Effector CD8-positive, alpha-beta T cell (primary cell): Measurements from ENCODE around the gene LRRC57.
A peak's percentile ranks its signal among the peaks of the same experiment; 100 is the strongest.
"Not testable (repeated sequence)": the region's sequence is repeated elsewhere in the genome, so short reads cannot be mapped to it uniquely, and the experiment has no call there.

Experiments
- DNase-seq: peaks from one replicate; lab custom pipeline; 2025; lab: John Stamatoyannopoulos, UW
- total RNA-seq, 4 experiments: gene quantifications; one replicate each; lab custom pipeline; 2026; lab: John Stamatoyannopoulos, UW

Gene LRRC57
- 12.3 to 28.6 (median 13.2) reads per million in 4 experiments for total RNA-seq

GRCh38 chr15:42548249-42549031 is at the start of gene LRRC57, which contains the start of gene HAUS2:
Gene LRRC57, minus strand, starts transcription at chr15:42548793. Its CDS starts 359 bp downstream, at chr15:42548434.
Gene HAUS2, plus strand, starts transcription at chr15:42548838. Its CDS starts 35 bp downstream, at chr15:42548873.
- peak; percentile 79 for DNase-seq

- no peak for DNase-seq
Observed at GRCh38 chr15:42595626-42596240, 47.1 kb upstream of the LRRC57 start.

DNA sequence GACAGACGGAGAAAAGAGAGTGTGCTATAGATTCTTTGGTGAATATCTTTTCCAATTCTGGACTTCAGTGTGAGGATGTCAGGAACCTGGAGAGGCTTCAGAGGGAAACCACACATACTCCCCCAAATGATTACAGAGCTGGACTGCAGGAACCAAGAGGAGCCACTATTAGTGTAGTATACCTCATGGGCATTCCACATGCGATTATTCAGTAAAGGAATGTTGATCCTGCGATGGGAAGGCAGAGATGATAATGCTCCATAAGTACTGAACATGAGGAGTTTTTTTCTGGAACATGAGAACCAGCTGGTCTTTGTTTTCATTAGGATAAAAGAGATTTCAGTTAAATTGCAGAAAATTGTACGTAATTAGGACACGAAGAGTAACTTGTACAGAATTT is 45.5 kb upstream of the LRRC57 start:
- no peak for DNase-seq

GRCh38 chr15:42593143-42593542 is 44.5 kb upstream of the LRRC57 start:
- DNase-seq = no peak

- no peak for DNase-seq
Observed at GRCh38 chr15:42592716-42593115, 44.1 kb upstream of the LRRC57 start.

DNA sequence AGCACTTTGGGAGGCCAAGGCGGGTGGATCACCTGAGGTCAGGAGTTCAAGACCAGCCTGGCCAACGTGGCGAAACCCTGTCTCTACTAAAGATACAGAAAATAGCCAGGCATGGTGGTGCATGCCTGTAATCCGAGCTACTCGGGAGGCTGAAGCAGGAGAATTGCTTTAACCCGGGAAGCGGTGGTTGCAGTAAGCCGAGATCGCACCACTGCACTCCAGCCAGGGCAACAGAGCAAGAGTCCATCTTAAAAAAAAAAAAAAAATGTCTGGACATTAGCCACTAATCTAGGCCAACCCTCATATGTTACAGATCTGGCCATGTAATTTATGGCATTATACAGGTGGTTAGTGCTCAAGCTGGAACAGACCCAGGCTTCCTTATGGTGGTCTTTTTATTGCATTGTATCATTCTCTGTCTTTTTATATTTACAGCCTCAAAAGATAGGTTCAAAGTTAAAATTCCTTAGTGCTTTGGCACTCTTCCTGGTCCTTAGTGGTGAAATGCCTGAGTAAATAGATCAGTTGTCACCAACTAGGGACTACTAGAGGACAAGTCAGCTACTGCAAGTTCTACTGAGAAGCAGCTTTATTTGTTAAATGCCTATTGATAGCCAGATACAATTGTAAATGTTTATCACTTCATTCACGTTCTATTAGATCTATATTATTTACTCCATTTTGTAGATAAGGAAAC is 42.8 kb upstream of the LRRC57 start:
- no peak for DNase-seq

GRCh38 chr15:42590619-42591237 is 42.1 kb upstream of the LRRC57 start:
- no peak for DNase-seq

DNA sequence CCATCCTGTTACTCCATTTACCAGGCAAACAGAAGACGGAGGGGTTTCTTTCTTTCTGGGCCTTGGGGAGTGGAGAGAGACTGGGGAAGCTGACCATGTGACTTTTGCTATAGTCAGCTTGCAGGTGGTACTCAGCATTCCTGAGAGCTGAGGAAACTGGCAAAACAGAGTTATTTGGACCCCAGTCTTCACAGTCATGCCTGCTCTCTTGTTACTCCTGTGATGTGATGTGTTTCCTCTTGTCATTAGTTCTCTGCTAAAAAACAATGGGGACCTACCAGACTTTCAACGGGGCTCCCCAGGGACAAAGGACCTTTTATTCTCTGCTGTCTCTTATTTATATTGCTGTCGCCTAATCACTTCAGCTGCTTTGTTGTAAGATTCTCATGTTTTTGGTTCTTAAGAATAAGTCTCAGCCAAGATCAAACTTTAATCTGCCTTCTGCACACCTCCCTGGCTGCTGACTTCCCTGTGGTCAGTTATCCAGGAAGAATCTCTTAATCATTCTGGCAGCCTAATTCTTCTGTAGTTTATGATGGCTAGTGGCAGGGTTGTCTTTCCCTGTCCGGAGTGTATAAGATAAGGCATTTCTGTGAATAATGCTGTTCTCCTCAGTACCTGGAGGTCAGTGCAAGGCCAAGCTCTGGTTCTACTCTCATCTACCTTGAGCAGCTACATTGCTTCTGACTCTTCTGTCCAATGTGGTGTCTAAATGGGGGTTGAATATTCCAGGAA is 35.6 kb upstream of the LRRC57 start:
- no peak for DNase-seq

DNA sequence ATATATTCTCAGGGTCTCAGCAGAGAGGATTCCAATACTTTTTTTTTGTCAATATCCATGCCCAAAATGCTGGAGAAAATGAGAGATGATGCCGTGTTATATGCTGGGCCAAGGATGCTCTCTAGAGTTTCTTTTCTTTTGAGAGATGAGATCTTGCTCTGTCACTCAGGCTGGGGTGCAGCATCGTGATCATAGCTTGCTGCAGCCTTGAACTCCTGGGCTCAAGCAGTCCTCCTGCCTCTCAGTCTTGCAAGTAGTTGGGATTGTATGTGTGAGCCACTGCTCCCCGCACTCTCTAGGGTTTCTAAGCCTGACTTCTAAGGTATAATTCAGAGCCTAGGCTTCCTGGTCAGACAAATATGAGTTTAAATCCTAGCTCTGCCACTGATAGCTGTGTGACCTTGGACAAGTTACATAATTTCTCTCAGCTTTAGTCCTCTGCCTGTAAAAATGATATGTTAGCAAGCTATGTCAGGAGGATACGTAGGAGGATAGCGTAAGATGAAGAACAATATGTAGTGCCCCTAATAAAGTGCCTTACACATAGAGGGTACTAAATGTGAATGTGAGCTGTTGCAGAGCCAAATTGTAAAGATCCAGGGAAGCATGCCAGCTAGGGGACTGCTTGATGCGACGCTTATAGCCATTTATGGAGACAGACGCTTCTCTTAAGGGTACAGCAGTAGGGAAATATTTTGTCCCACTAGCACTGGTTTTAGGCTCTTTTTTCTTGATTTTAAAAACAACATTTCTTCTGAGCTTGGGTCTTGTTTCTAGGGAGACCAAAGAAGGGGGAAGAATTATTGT is 34.2 kb upstream of the LRRC57 start:
- DNase-seq = no peak

- DNase-seq = peak; percentile 57
Observed at GRCh38 chr15:42581272-42581730, 32.7 kb upstream of the LRRC57 start.

DNA sequence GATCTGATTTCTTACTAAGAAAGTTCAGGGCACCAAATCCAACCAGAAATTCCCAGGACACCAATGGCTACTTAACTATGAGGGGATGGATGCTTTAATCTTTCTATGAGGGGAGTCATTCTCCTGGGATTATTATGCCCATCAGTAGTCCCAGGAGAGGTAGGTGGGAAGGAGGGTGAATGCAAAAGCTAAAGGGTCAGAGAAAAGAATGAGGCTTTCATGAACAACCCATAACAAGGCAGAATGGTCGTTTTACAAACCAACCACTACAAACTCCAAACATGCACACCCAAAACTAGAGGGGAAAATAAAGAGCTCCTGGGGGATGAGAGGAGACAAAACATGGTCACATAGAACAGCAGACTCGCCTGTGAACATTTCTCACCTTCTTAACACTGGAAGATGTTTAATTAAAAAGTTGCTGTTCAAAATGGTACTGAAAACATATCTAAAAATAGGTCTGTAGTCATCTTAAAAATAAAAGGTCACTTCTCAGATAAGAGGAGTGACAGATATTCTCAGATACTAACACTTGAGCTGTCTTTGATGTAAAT is 30.5 kb upstream of the LRRC57 start:
- DNase-seq = no peak

DNA sequence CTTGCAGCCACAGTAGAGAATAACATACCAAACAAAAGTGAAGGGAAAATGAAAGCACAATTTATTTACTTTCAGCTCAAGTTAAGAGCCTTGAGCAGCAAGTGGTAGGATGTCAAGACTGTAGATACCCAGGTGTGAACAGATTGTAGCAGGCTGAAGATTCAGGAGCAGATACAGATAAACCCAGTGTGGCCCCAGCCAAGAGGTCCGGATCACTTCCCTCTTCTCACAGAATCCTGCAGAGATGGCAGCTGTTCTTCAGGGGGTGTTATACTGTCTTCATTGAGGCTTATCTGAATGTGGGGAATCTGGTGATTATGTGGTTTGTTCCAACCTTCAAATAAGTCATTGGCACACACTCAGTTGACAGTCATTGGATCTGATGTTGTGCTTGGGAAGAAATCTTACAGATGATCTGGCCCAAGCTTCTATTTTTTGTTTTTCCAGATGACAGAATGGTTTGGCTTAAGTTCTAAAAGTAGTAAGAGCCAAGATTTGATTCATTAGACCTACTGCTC is 29.0 kb upstream of the LRRC57 start:
- DNase-seq = no peak

GRCh38 chr15:42576776-42577175 is 28.2 kb upstream of the LRRC57 start:
- DNase-seq = no peak

DNA sequence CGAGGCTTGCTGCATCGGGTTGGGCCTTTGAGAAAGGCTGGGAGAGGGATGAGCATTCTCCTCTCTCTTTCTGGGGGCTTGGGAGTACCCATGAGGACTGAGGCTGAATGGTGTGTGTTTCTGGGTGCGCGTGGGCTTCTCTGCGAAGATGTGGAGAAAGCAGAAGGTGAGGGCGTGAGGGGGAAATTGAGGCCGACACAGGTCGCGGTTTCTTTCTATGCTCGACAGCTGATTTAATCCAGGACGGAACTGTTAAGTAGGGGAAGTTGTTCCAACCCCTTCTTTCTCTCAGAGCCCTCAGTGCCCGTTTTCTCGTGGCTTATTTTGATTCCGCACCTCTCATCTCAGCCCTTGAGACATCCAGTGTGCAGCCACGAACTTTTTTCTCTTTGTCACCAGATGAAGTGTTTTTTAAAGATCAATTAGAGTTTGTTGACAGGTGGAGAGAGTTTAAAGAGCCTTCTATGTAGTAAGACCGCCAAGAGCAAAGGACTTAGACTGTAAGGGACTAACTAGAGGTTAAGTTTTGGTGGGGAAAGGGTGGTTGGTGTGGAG is 27.5 kb upstream of the LRRC57 start:
- no peak for DNase-seq

DNA sequence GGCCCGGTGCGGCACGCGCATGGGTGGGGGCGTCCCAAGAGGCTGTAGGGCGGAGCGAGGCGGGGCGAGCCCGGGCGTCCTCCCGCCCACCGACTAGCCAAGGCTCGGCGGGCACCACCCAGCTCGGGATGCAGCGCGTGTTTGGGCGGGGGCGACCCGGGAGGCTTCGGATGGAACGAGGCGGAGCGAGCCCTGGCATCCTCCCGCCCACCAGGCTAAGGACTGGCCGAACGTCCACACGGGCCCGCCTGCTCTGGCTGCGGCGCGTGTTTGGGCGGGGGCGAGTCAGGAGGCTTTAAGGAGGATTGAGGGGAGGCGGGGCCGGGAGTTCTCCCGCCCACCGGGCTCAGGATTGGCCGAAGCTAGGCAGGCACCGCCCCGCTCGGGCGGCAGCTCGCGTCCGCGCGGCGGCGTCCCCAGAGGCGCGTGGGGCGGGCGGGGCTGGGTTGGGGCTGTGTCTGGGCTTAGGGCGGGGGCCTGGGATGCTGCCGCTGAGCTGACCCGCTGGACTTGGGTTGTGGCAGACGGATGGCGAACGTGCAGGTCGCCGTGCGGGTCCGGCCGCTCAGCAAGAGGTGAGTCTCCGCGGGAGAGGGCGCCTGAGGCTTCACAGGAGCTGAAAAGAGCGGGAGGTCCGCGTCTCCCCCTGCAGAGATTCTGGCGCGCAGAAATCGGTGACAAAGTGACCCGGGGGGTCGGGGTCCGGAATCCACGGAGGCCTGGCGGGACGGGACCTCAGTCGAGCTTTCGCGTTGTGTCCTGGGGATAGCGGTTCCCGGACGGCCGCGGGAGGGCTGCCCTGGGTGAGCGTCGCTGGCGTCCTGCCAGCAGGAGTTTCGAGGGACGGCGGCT is 26.8 kb upstream of the LRRC57 start, which contains the start of gene STARD9:
STARD9 (plus strand) TSS at position 419 of the 852 bp plus-strand sequence; CDS start at position 529, 110 bp downstream.
- DNase-seq = peak; percentile 93

- DNase-seq = no peak
Observed at GRCh38 chr15:42558739-42559138, 10.1 kb upstream of the LRRC57 start.

GRCh38 chr15:42556550-42557207 is 8.1 kb upstream of the LRRC57 start:
- DNase-seq = not testable (repeated sequence)

DNA sequence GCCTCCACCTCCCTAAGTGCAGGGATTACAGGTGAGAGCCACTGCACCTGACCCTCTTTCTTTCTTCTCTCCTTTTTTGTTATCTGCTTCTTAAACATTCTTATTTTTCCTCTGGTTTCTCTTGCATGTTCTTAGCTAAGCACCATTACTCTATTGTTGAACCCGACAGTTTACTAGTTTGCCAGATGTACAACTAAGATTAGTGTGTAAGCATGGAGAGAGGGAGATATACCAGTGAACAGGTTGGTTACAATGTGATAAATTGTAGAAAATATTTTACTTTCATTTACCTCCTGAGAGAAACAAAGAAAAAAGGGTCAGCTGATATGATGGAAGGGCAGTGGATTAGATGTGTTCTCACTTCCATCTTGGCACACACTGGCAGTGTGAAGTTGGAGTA is 5.0 kb upstream of the LRRC57 start:
- no peak for DNase-seq
